Ovary (tissue), 9 donors: ENCODE results near the gene ZNF528. TPM values are rescaled to one million over a fixed set of nuclear protein-coding genes. Genes with fewer than 3 reads are reported as not detected.

Experiments
- DNase-seq, 5 donors: peaks; one replicate each; pipeline ENCODE4 v3.0.0-alpha.2; 2019 to 2020
- H3K27ac ChIP-seq, 2 donors: fragments of 200-600 bp; one replicate each; pipeline versions ENCODE4 v1.5.1 to v1.8.0; 2019 to 2022
- H3K27me3 ChIP-seq: fragments of 200-600 bp; one replicate; pipeline ENCODE4 v1.8.0; 2022
- H3K36me3 ChIP-seq: fragments of 200-600 bp; sonication (generic); one replicate; pipeline ENCODE4 v1.5.1; 2019
- H3K4me1 ChIP-seq: one replicate; pipeline ENCODE4 v1.8.1; 2013; ENCODE audit warnings: mild to moderate bottlenecking, moderate library complexity; ENCODE audit not compliant: insufficient read depth
- H3K4me3 ChIP-seq: fragments of 200-600 bp; sonication (generic); one replicate; pipeline ENCODE4 v1.5.1; 2017
- H3K9me3 ChIP-seq, 2 donors: fragments of 200-600 bp in 1 of 2; sonication (generic) in 1 of 2; one replicate each; pipeline versions ENCODE4 v1.5.1 to v1.8.1; 2013 to 2019; ENCODE audit warnings: mild to moderate bottlenecking in 1 of 2, moderate library complexity in 1 of 2
- EP300 ChIP-seq: sonication (generic); formaldehyde crosslinking; IDR thresholded peaks from one replicate; pipeline ENCODE4 v1.6.1; 2017; ENCODE audit warnings: antibody characterized with exemption
- POLR2A ChIP-seq: fragments of 450-650 bp; IDR thresholded peaks from one replicate; pipeline ENCODE4 v1.6.1; 2017; ENCODE audit warnings: antibody characterized with exemption, mild to moderate bottlenecking, moderate library complexity
- WGBS, 3 donors: extraction: QIAGEN DNeasy Blood & Tissue Kit in 1 of 3; methylation state at CpG; one replicate each; pipeline versions ENCODE4 v1.1.5 to v1.1.7; 2013 to 2017; 5-methylcytosine and 5-hydroxymethylcytosine counted together
- intact Hi-C, 4 donors: fragments of 100-400 bp; cut with DNase I; formaldehyde crosslinking; loops; one replicate each; pipeline versions ENCODE4 v1.11.0 to v1.15.1; 2022 to 2023
- polyA plus RNA-seq, 2 donors: library from polyadenylated mRNA; stranded (reverse); fragments of 200-250 nt in 1 of 2; fragments of 350-450 nt in 1 of 2; fragmentation: Illumina TruSeq in 1 of 2; extraction: RNeasy Lipid Tissue Mini Kit (QIAGEN cat#74804) in 1 of 2; gene quantifications; one replicate each; pipeline ENCODE4 v1.2.3, GENCODE V29; 2013 to 2014
- small RNA-seq: library from RNA; depleted of rRNA; stranded (forward); fragments of <200 nt; gene quantifications from one replicate; pipeline ENCODE3, GENCODE V24; 2016
- total RNA-seq, 7 donors: library from RNA; depleted of rRNA in 2 of 7; stranded (reverse); fragments of >200 nt in 2 of 7; fragmentation: NEBNext Ultra II Directional in 3 of 7; extraction: Animal tissue kit (Norgen Biotek cat#: 25700) in 3 of 7; gene quantifications; one replicate each; pipeline versions ENCODE4 v1.1.0 to v1.2.4, GENCODE V29; 2016 to 2023
- TF ChIP-seq, protein P1 (sequence below), 3 donors: fragments of 450-650 bp in 2 of 3; fragments of 200-600 bp in 1 of 3; IDR thresholded peaks; one replicate each; pipeline versions ENCODE4 v1.5.1 to v1.8.0; 2016 to 2022; ENCODE audit warnings: antibody characterized with exemption in 3 of 3, mild to moderate bottlenecking in 1 of 3
- donor health status: DM: no; HTN: no; CAD: no; lungs with moderate emphysema.
- donor health status: DM: no; HTN: no; CAD: no.
- donor health status: Bipolar disorder and iron deficiency.
- donor health status: DM: yes; HTN: yes; CAD: no.
- donor health status: DM: no; HTN: no; CAD: no.
- donor health status: DM: yes; HTN: yes; CAD: no.

Gene ZNF528
- total and polyA plus RNA-seq, 9 donors, result 12.5 to 36.6 (median 28.5) TPM

DNA sequence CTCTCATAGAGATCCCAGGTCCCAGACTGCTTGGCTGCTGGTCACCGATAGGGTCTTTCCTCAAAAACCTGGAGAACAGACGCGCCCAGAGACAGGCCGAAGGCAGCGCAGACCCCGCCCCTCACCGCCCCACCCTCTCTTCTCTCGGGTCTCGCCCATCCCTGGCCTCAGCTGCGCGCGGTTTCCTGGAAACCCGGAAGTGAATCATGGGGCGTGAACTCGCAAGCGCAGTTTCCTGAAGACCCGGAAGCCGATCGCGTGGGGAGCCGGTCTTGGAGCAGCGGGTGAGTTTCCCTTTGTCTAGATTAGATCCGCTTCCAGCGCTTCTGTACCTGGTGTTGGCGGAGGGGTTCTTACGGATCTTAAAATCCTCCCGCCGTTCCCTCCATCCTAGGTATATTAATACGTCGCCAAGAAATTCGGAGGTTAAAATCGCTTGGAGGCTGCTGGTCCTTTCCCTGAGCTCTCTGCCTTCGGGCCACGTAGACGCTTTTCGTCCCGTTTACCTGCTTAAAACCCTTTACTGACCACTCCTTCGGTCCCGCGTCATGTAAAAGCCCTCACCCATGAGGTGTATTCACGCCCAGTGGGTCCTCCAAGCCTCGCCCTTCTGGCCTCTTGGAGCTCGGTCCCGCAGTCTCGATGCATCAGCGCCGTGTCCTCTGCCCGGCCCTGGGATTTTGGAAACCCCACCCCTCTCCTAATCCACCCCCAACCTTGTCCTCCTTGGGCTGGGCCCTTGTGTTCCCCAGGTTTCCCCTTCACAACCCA, 55.9 kb downstream of the ZNF528 start, which contains the start of gene ZNF578:
TSS of gene ZNF578 (plus strand) at position 230 of the 771 bp plus-strand sequence. CDS start 48,293 bp downstream, outside the sequence.
- peak; percentile 73 to 86 (median 79) for DNase-seq
- intact Hi-C loops, result no loop called here
- Histone ChIP-seq H3K4me3 (peak within 1 kb of the TSS; percentile 60), H3K36me3 (peaks cover 3% of the 10 kb centered on the region), H3K9me3 (peaks cover 0 to 26% of the 10 kb centered on the region in 2 donors), H3K27ac (no peak within 1 kb of the TSS), H3K4me1 (no peaks in the 10 kb centered on the region), H3K27me3 (no peaks in the 10 kb centered on the region)
- 1 to 2% (median 2%) methylated on average over 41 to 48 of the region's 48 CpGs for WGBS, 3 donors
- TF ChIP-seq EP300, result no peak
- TF ChIP-seq POLR2A, result no peak
- TF ChIP-seq, protein P1, sequence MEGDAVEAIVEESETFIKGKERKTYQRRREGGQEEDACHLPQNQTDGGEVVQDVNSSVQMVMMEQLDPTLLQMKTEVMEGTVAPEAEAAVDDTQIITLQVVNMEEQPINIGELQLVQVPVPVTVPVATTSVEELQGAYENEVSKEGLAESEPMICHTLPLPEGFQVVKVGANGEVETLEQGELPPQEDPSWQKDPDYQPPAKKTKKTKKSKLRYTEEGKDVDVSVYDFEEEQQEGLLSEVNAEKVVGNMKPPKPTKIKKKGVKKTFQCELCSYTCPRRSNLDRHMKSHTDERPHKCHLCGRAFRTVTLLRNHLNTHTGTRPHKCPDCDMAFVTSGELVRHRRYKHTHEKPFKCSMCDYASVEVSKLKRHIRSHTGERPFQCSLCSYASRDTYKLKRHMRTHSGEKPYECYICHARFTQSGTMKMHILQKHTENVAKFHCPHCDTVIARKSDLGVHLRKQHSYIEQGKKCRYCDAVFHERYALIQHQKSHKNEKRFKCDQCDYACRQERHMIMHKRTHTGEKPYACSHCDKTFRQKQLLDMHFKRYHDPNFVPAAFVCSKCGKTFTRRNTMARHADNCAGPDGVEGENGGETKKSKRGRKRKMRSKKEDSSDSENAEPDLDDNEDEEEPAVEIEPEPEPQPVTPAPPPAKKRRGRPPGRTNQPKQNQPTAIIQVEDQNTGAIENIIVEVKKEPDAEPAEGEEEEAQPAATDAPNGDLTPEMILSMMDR (IDR thresholded peaks at IDR 0.05), result no peak

DNA sequence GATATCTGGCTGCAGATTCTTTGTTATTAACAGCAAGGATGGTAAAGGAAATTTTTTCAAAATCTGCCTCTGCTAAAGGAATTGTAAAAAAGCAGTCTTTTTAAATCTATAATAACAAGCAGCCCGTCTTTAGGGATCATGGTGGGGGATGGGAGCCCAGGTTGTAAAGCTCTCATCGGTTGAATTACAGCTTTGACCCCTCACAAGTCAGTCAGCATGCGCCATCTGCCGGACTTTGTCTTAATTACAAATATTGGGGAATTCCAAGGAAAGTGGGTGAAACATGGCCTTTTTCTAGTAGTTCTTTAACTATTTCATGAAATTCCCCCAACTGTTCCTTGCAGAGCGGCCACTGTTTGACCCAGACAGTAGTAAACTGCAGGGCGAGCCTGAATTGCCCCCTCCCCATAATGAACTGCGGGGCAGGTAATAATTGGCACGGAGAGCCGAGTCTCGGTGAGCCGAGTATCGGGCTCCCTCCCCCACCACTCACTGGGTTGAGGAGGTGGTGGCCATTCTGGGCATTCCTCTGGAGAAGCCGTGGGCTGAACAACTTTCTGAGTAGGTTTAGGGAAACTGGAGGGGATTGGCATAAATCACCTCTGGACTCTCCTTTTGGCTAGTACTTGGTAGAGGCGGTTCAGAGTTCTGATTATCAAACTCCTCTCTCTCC, 67.3 kb downstream of the ZNF528 start:
- Histone ChIP-seq H3K4me3 (no peak overlapping the region), H3K4me1 (no peaks in the 10 kb centered on the region), H3K27me3 (no peaks in the 10 kb centered on the region), H3K36me3 (no peaks in the 10 kb centered on the region), H3K27ac (no peak overlapping the region), H3K9me3 (peaks cover 9 to 60% of the 10 kb centered on the region in 2 donors)
- intact Hi-C loops, result no loop called here
- TF ChIP-seq, protein P1 (IDR thresholded peaks at IDR 0.05), result no peak
- WGBS, 3 donors, result 84 to 85% (median 84%) methylated on average over 14 of the region's 14 CpGs
- DNase-seq, result no peak

Small RNA genes lying within 50 kb of the gene (small RNA-seq; reads per million reads assigned to genes)
- gene AC010332.1, result not detected

Other genes starting within 250 kb of the ZNF528 start
- 10 to 100 TPM; 19.0 to 38.1 (median 26.3) TPM for gene ZNF836, start 226.2 kb upstream of the ZNF528 start, total RNA-seq
- gene ZNF836, start 226.2 kb upstream of the ZNF528 start, polyA plus RNA-seq, result 10 to 100 TPM in 1 of 2 donors, 1 to 10 TPM in 1; 7.4 to 19.4 TPM
- gene PPP2R1A, start 207.8 kb upstream of the ZNF528 start, total RNA-seq, result 100 to 1,000 TPM; 133 to 408 (median 303) TPM
- 100 to 1,000 TPM; 127 to 238 TPM for gene PPP2R1A, start 207.8 kb upstream of the ZNF528 start, polyA plus RNA-seq
- 10 to 100 TPM in 5 of 7 donors, 1 to 10 TPM in 2; 5.2 to 26.4 (median 19.8) TPM for gene ZNF766, start 128.3 kb upstream of the ZNF528 start, total RNA-seq
- gene ZNF766, start 128.3 kb upstream of the ZNF528 start, polyA plus RNA-seq, result 10 to 100 TPM; 10.1 to 24.3 TPM
- 10 to 100 TPM in 5 of 7 donors, 1 to 10 TPM in 2; 5.1 to 16.8 (median 14.4) TPM for gene ZNF480, start 100.7 kb upstream of the ZNF528 start, total RNA-seq
- 1 to 10 TPM; 4.5 to 8.3 TPM for gene ZNF480, start 100.7 kb upstream of the ZNF528 start, polyA plus RNA-seq
- 1 to 10 TPM; 3.3 to 9.1 (median 6.5) TPM for gene ZNF610, start 61.6 kb upstream of the ZNF528 start, total RNA-seq
- gene ZNF610, start 61.6 kb upstream of the ZNF528 start, polyA plus RNA-seq, result 10 to 100 TPM in 1 of 2 donors, 1 to 10 TPM in 1; 5.3 to 11.7 TPM
- gene ZNF880, start 27.9 kb upstream of the ZNF528 start, total RNA-seq, result 10 to 100 TPM; 18.0 to 32.6 (median 30.3) TPM
- gene ZNF880, start 27.9 kb upstream of the ZNF528 start, polyA plus RNA-seq, result 10 to 100 TPM; 15.6 to 16.2 TPM
- gene ZNF534, start 31.3 kb downstream of the ZNF528 start, total RNA-seq, result under 1 TPM; 0.23 to 0.91 (median 0.36) TPM
- gene ZNF534, start 31.3 kb downstream of the ZNF528 start, polyA plus RNA-seq, result under 1 TPM; 0.16 to 0.17 TPM
- gene ZNF578, start 55.7 kb downstream of the ZNF528 start, total RNA-seq, result 1 to 10 TPM; 1.6 to 8.0 (median 4.1) TPM
- 1 to 10 TPM; 1.8 to 3.8 TPM for gene ZNF578, start 55.7 kb downstream of the ZNF528 start, polyA plus RNA-seq
- gene ZNF808, start 129.8 kb downstream of the ZNF528 start, total RNA-seq, result 10 to 100 TPM in 6 of 7 donors, 1 to 10 TPM in 1; 8.8 to 26.4 (median 21.7) TPM
- 1 to 10 TPM; 6.0 to 7.5 TPM for gene ZNF808, start 129.8 kb downstream of the ZNF528 start, polyA plus RNA-seq
- gene ZNF701, start 172.4 kb downstream of the ZNF528 start, total RNA-seq, result 10 to 100 TPM in 6 of 7 donors, 1 to 10 TPM in 1; 9.2 to 21.7 (median 15.7) TPM
- 1 to 10 TPM; 7.3 to 7.9 TPM for gene ZNF701, start 172.4 kb downstream of the ZNF528 start, polyA plus RNA-seq
- 10 to 100 TPM; 50.8 to 84.9 (median 59.0) TPM for gene ZNF83, start 240.5 kb downstream of the ZNF528 start, total RNA-seq
- gene ZNF83, start 240.5 kb downstream of the ZNF528 start, polyA plus RNA-seq, result 10 to 100 TPM; 65.2 to 66.8 TPM